Kidney epithelial cell (primary cell): ENCODE results near the gene MSH3. TPM values are rescaled to one million over a fixed set of nuclear protein-coding genes. Genes with fewer than 3 reads are reported as not detected.
"Not testable (repeated sequence)": the region's sequence is repeated elsewhere in the genome, so short reads cannot be mapped to it uniquely, and the experiment has no call there.

Experiments used
- DNase-seq: peaks from one replicate; pipeline ENCODE4 v3.0.0-alpha.2; 2010; ENCODE audit warnings: low read depth
- H3K27me3 ChIP-seq: 2 replicates; pipeline ENCODE4 v1.6.0; 2011; ENCODE audit warnings: low read length; ENCODE audit not compliant: control insufficient read depth, insufficient read depth
- H3K36me3 ChIP-seq: 2 replicates; pipeline ENCODE4 v1.5.1; 2011; ENCODE audit warnings: low read length; ENCODE audit not compliant: control insufficient read depth, insufficient read depth
- H3K4me3 ChIP-seq: 2 replicates; pipeline ENCODE4 v1.5.1; 2011; ENCODE audit warnings: low read depth, mild to moderate bottlenecking, control low read depth, low read length
- total RNA-seq: library from RNA; depleted of rRNA; stranded (reverse); fragments of >200 nt; gene quantifications from 2 replicates; pipeline ENCODE4 v1.2.3, GENCODE V29; 2015
- TF ChIP-seq, protein P1 (sequence below): IDR thresholded peaks from 2 replicates; pipeline ENCODE4 v1.5.1; 2011; ENCODE audit warnings: mild to moderate bottlenecking, moderate library complexity, low read length, control low read depth, inconsistent platforms; ENCODE audit not compliant: insufficient read depth, poor library complexity, severe bottlenecking

MSH3 gene
- total RNA-seq, 1 donor from 2014 or later: 23.5 TPM

DNA sequence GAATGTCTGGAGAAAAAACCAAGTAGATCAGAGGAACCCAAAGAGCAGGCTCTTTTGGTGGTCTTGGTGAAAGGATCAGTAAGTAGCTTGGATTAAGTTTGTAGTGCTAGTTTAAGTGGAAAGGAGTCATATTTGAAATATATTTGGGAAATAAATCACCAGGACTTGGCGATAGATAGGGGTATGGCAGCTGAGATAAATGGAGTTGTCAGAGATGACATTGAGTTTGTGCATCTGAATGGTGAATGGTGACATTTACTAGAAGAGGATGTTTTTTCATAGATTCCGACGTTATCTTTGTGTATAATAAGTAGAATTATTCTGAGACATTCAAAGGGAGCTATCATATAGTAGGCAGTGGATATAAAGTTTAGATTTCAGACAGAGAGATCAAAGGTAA lies 162.1 kb downstream of the MSH3 start:
- H3K4me3 ChIP-seq: no peak overlapping the region
- H3K36me3 ChIP-seq: no peaks in the 10 kb centered on the region
- H3K27me3 ChIP-seq: no peaks in the 10 kb centered on the region
- DNase-seq: no peak
- TF ChIP-seq, protein P1, sequence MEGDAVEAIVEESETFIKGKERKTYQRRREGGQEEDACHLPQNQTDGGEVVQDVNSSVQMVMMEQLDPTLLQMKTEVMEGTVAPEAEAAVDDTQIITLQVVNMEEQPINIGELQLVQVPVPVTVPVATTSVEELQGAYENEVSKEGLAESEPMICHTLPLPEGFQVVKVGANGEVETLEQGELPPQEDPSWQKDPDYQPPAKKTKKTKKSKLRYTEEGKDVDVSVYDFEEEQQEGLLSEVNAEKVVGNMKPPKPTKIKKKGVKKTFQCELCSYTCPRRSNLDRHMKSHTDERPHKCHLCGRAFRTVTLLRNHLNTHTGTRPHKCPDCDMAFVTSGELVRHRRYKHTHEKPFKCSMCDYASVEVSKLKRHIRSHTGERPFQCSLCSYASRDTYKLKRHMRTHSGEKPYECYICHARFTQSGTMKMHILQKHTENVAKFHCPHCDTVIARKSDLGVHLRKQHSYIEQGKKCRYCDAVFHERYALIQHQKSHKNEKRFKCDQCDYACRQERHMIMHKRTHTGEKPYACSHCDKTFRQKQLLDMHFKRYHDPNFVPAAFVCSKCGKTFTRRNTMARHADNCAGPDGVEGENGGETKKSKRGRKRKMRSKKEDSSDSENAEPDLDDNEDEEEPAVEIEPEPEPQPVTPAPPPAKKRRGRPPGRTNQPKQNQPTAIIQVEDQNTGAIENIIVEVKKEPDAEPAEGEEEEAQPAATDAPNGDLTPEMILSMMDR: no peak

GRCh38 chr5:80820685-80821084 lies 166.2 kb downstream of the MSH3 start:
- no peaks in the 10 kb centered on the region for H3K27me3 ChIP-seq
- H3K36me3 ChIP-seq: no peaks in the 10 kb centered on the region
- no peak overlapping the region for H3K4me3 ChIP-seq
- no peak for DNase-seq
- TF ChIP-seq, protein P1: no peak

GRCh38 chr5:80822640-80823039 lies 168.2 kb downstream of the MSH3 start:
- Histone ChIP-seq H3K27me3 (no peaks in the 10 kb centered on the region), H3K4me3 (no peak overlapping the region), H3K36me3 (no peaks in the 10 kb centered on the region)
- TF ChIP-seq, protein P1: no peak
- no peak for DNase-seq

- H3K36me3 ChIP-seq, H3K4me3 ChIP-seq, DNase-seq, H3K27me3 ChIP-seq: not testable (repeated sequence)
These were observed 169.7 kb downstream of the MSH3 start for GRCh38 chr5:80824159-80824558.

- no peaks in the 10 kb centered on the region for H3K27me3 ChIP-seq
- no peaks in the 10 kb centered on the region for H3K36me3 ChIP-seq
- TF ChIP-seq, protein P1: no peak
- no peak overlapping the region for H3K4me3 ChIP-seq
- no peak for DNase-seq
These were observed 171.5 kb downstream of the MSH3 start for GRCh38 chr5:80825786-80826460.

- Histone ChIP-seq H3K4me3 (no peak overlapping the region), H3K36me3 (no peaks in the 10 kb centered on the region), H3K27me3 (no peaks in the 10 kb centered on the region)
- TF ChIP-seq, protein P1: no peak
- DNase-seq: no peak
These were observed 180.3 kb downstream of the MSH3 start for GRCh38 chr5:80834710-80835109.
